Stomach smooth muscle (tissue), 2 donors: ENCODE data around the gene ATRIP.

Source experiments
- H3K27ac ChIP-seq: one replicate; pipeline ENCODE4 v1.7.0; 2013; ENCODE audit warnings: mild to moderate bottlenecking, low read length, inconsistent platforms
- H3K27me3 ChIP-seq, 2 donors: one replicate each; pipeline ENCODE4 v1.7.0; 2013; ENCODE audit warnings: low read length in 2 of 2; ENCODE audit not compliant: insufficient read depth in 2 of 2, control insufficient read depth in 1 of 2
- H3K36me3 ChIP-seq, 2 donors: one replicate each; pipeline ENCODE4 v1.7.0; 2013; ENCODE audit warnings: low read length in 2 of 2; ENCODE audit not compliant: control insufficient read depth in 2 of 2, insufficient read depth in 2 of 2
- H3K4me1 ChIP-seq: one replicate; pipeline ENCODE4 v1.7.0; 2013; ENCODE audit warnings: low read length; ENCODE audit not compliant: control insufficient read depth, insufficient read depth
- H3K4me3 ChIP-seq, 2 donors: one replicate each; pipeline ENCODE4 v1.7.0; 2013; ENCODE audit warnings: low read length in 2 of 2
- H3K9ac ChIP-seq, 2 donors: one replicate each; pipeline ENCODE4 v1.7.0; 2013; ENCODE audit warnings: low read length in 2 of 2, mild to moderate bottlenecking in 1 of 2
- H3K9me3 ChIP-seq, 2 donors: one replicate each; pipeline ENCODE4 v1.7.0; 2013; ENCODE audit warnings: low read length in 2 of 2; ENCODE audit not compliant: control insufficient read depth in 2 of 2
- donor health status: healthy.
- donor health status: Pancreatic carcinoma.

Gene ATRIP

GRCh38 chr3:48433472-48434118 is 12.9 kb upstream of the ATRIP start:
- Histone ChIP-seq H3K9me3 (no peaks in the 10 kb centered on the region), H3K36me3 (peaks cover 12 to 15% of the 10 kb centered on the region in 2 donors), H3K4me3 (peak overlapping the region in 1 of 2 donors; percentile 40), H3K27ac (peak overlapping the region; percentile 70), H3K27me3 (no peaks in the 10 kb centered on the region), H3K4me1 (peaks cover 54% of the 10 kb centered on the region), H3K9ac (no peak overlapping the region)

GRCh38 chr3:48434591-48435222 is 11.8 kb upstream of the ATRIP start:
- H3K9me3 ChIP-seq = no peaks in the 10 kb centered on the region
- peak overlapping the region; percentile 70 for H3K27ac ChIP-seq
- peak overlapping the region in 1 of 2 donors; percentile 51 for H3K9ac ChIP-seq
- peaks cover 64% of the 10 kb centered on the region for H3K4me1 ChIP-seq
- H3K36me3 ChIP-seq = peaks cover 12 to 15% of the 10 kb centered on the region in 2 donors
- H3K27me3 ChIP-seq = no peaks in the 10 kb centered on the region
- H3K4me3 ChIP-seq = no peak overlapping the region

- peak overlapping the region; percentile 70 for H3K27ac ChIP-seq
Measured at GRCh38 chr3:48435223-48435595, 11.3 kb upstream of the ATRIP start.

GRCh38 chr3:48435774-48436476 is 10.6 kb upstream of the ATRIP start:
- Histone ChIP-seq H3K4me3 (no peak overlapping the region), H3K36me3 (peaks cover 12 to 15% of the 10 kb centered on the region in 2 donors), H3K9ac (peak overlapping the region in 1 of 2 donors; percentile 36), H3K9me3 (no peaks in the 10 kb centered on the region), H3K27ac (peak overlapping the region; percentile 70), H3K27me3 (no peaks in the 10 kb centered on the region), H3K4me1 (peaks cover 59% of the 10 kb centered on the region)

More at GRCh38 chr3:48435223-48435595, 11.3 kb upstream of the ATRIP start:
- Histone ChIP-seq H3K9ac (peak overlapping the region in 1 of 2 donors; percentile 36), H3K36me3 (peaks cover 12 to 15% of the 10 kb centered on the region in 2 donors), H3K4me1 (peaks cover 62% of the 10 kb centered on the region), H3K27me3 (no peaks in the 10 kb centered on the region), H3K9me3 (no peaks in the 10 kb centered on the region), H3K4me3 (no peak overlapping the region)

GRCh38 chr3:48436477-48436787 is 10.1 kb upstream of the ATRIP start:
- Histone ChIP-seq H3K27ac (peak overlapping the region; percentile 31), H3K4me3 (no peak overlapping the region), H3K27me3 (no peaks in the 10 kb centered on the region), H3K36me3 (peaks cover 12 to 15% of the 10 kb centered on the region in 2 donors), H3K9ac (no peak overlapping the region), H3K4me1 (peaks cover 62% of the 10 kb centered on the region), H3K9me3 (no peaks in the 10 kb centered on the region)

- Histone ChIP-seq H3K9me3 (no peaks in the 10 kb centered on the region), H3K9ac (no peak overlapping the region), H3K27me3 (no peaks in the 10 kb centered on the region), H3K27ac (no peak overlapping the region), H3K36me3 (peaks cover 14 to 15% of the 10 kb centered on the region in 2 donors), H3K4me1 (peaks cover 63% of the 10 kb centered on the region), H3K4me3 (no peak overlapping the region)
Measured at GRCh38 chr3:48436855-48437254, 9.7 kb upstream of the ATRIP start.

GRCh38 chr3:48437812-48438211 is 8.7 kb upstream of the ATRIP start:
- H3K27ac ChIP-seq = no peak overlapping the region
- H3K4me1 ChIP-seq = peaks cover 61% of the 10 kb centered on the region
- H3K4me3 ChIP-seq = no peak overlapping the region
- no peak overlapping the region for H3K9ac ChIP-seq
- H3K27me3 ChIP-seq = no peaks in the 10 kb centered on the region
- no peaks in the 10 kb centered on the region for H3K9me3 ChIP-seq
- H3K36me3 ChIP-seq = peaks cover 11 to 13% of the 10 kb centered on the region in 2 donors

- Histone ChIP-seq H3K36me3 (peaks cover 12 to 16% of the 10 kb centered on the region in 2 donors), H3K4me1 (peaks cover 39% of the 10 kb centered on the region), H3K27me3 (no peaks in the 10 kb centered on the region), H3K9ac (peak within 1 kb of the TSS; percentile 90), H3K27ac (peak within 1 kb of the TSS; percentile 79), H3K4me3 (peak within 1 kb of the TSS; percentile 91 to 98), H3K9me3 (no peaks in the 10 kb centered on the region)
Measured at GRCh38 chr3:48439820-48440589, 6.5 kb upstream of the ATRIP start, which contains the start of the genes CCDC51 and TMA7. Gene CCDC51 (minus strand): TSS chr3:48440119. CDS start chr3:48435128, 4,991 bp downstream. Gene TMA7 (plus strand): TSS chr3:48440257. CDS start chr3:48440297, 40 bp downstream.

GRCh38 chr3:48440590-48440958 is 6.0 kb upstream of the ATRIP start:
- Histone ChIP-seq H3K4me1 (peaks cover 34% of the 10 kb centered on the region), H3K27ac (peak overlapping the region; percentile 79), H3K27me3 (no peaks in the 10 kb centered on the region), H3K9ac (peak overlapping the region; percentile 90), H3K4me3 (peak overlapping the region; percentile 91 to 98), H3K9me3 (no peaks in the 10 kb centered on the region), H3K36me3 (peaks cover 12 to 16% of the 10 kb centered on the region in 2 donors)

- H3K27me3 ChIP-seq = no peaks in the 10 kb centered on the region
- H3K9me3 ChIP-seq = no peaks in the 10 kb centered on the region
- H3K4me1 ChIP-seq = peaks cover 36% of the 10 kb centered on the region
- no peak overlapping the region for H3K27ac ChIP-seq
- no peak overlapping the region for H3K4me3 ChIP-seq
- H3K9ac ChIP-seq = no peak overlapping the region
- H3K36me3 ChIP-seq = peaks cover 12 to 16% of the 10 kb centered on the region in 2 donors
Measured at GRCh38 chr3:48441940-48442339, 4.6 kb upstream of the ATRIP start.
